WTC11 (cell line): ENCODE measurements around the gene ACTN1. TPM values are rescaled to one million over a fixed set of nuclear protein-coding genes. Genes with fewer than 3 reads are reported as not detected.

Experiments used
- ATAC-seq: fragments of 200-7000 bp; cut with Tn5 transposase; 2 replicates; pipeline ENCODE4 v1.10.0; 2021; ENCODE audit warnings: mild to moderate bottlenecking, moderate library complexity
- CTCF ChIA-PET: fragments of 300-600 bp; sonication (Branson Sonifier 250); formaldehyde crosslinking; loops from one replicate; lab custom pipeline; 2021; ENCODE audit warnings: antibody characterized with exemption; lab: Charles Lee
- POLR2A ChIA-PET: fragments of 350-600 bp; sonication (Branson Sonifier 250); formaldehyde crosslinking; loops from one replicate; lab custom pipeline; 2021; ENCODE audit warnings: antibody characterized with exemption; lab: Charles Lee
- DNase-seq: peaks from one replicate; pipeline ENCODE4 v3.0.0; 2021; ENCODE audit warnings: low spot score
- H3K27ac Mint-ChIP-seq: 2 replicates; pipeline ENCODE4 v1.8.0; 2021; ENCODE audit warnings: mixed read lengths
- H3K27me3 Mint-ChIP-seq: 2 replicates; pipeline ENCODE4 v1.8.0; 2021; ENCODE audit warnings: low read depth, mild to moderate bottlenecking, moderate library complexity, mixed read lengths
- H3K36me3 Mint-ChIP-seq: 2 replicates; pipeline ENCODE4 v1.8.0; 2021; ENCODE audit warnings: mixed read lengths
- H3K4me1 Mint-ChIP-seq: 2 replicates; pipeline ENCODE4 v1.8.0; 2022; ENCODE audit warnings: mixed read lengths
- H3K4me3 Mint-ChIP-seq: 2 replicates; pipeline ENCODE4 v1.8.0; 2021; ENCODE audit warnings: mild to moderate bottlenecking, moderate library complexity, mixed read lengths
- H3K9me3 Mint-ChIP-seq: 2 replicates; pipeline ENCODE4 v1.8.0; 2021; ENCODE audit warnings: mixed read lengths
- AR ChIP-seq: fragments of 250-450 bp; sonication (Bioruptor Pico); IDR thresholded peaks from 2 replicates; pipeline ENCODE4 v1.9.0; 2021; ENCODE audit warnings: mild to moderate bottlenecking
- ATF1 ChIP-seq: sonication (generic); formaldehyde crosslinking; IDR thresholded peaks from 2 replicates; pipeline ENCODE4 v1.8.1; 2023; ENCODE audit warnings: mild to moderate bottlenecking, moderate library complexity, missing genetic modification reagents
- ATF6 ChIP-seq: sonication (generic); formaldehyde crosslinking; IDR thresholded peaks from 2 replicates; pipeline ENCODE4 v1.8.1; 2023; ENCODE audit warnings: mild to moderate bottlenecking, missing genetic modification reagents
- CBFB ChIP-seq: sonication (generic); formaldehyde crosslinking; IDR thresholded peaks from 2 replicates; pipeline ENCODE4 v1.8.1; 2022; ENCODE audit warnings: mild to moderate bottlenecking, low read depth, missing genetic modification reagents
- E2F4 ChIP-seq: sonication (generic); formaldehyde crosslinking; IDR thresholded peaks from 2 replicates; pipeline ENCODE4 v1.8.1; 2022; ENCODE audit warnings: low read depth, mild to moderate bottlenecking, moderate library complexity, missing genetic modification reagents, borderline replicate concordance
- E2F5 ChIP-seq: sonication (generic); formaldehyde crosslinking; IDR thresholded peaks from 2 replicates; pipeline ENCODE4 v1.8.1; 2022; ENCODE audit warnings: mild to moderate bottlenecking, moderate library complexity, missing genetic modification reagents
- ELF4 ChIP-seq: sonication (generic); formaldehyde crosslinking; IDR thresholded peaks from 2 replicates; pipeline ENCODE4 v1.8.1; 2022; ENCODE audit warnings: low read depth, mild to moderate bottlenecking, moderate library complexity, missing genetic modification reagents
- FOXK1 ChIP-seq: sonication (generic); formaldehyde crosslinking; IDR thresholded peaks from 2 replicates; pipeline ENCODE4 v1.8.0; 2022; ENCODE audit warnings: mild to moderate bottlenecking, moderate library complexity, missing genetic modification reagents
- FOXP1 ChIP-seq: sonication (generic); formaldehyde crosslinking; IDR thresholded peaks from 2 replicates; pipeline ENCODE4 v1.8.0; 2022; ENCODE audit warnings: missing genetic modification reagents, mild to moderate bottlenecking, moderate library complexity, borderline replicate concordance
- HMGA2 ChIP-seq: fragments of 250-450 bp; sonication (Bioruptor Pico); IDR thresholded peaks from 2 replicates; pipeline ENCODE4 v1.4.0; 2021; ENCODE audit warnings: mild to moderate bottlenecking, moderate library complexity
- RELA ChIP-seq: sonication (generic); formaldehyde crosslinking; IDR thresholded peaks from 2 replicates; pipeline ENCODE4 v1.8.1; 2022; ENCODE audit warnings: missing genetic modification reagents, mild to moderate bottlenecking, borderline replicate concordance
- SMAD4 ChIP-seq: sonication (generic); formaldehyde crosslinking; IDR thresholded peaks from 2 replicates; pipeline ENCODE4 v1.8.0; 2022; ENCODE audit warnings: mild to moderate bottlenecking, missing genetic modification reagents
- ZMAT4 ChIP-seq: fragments of 250-450 bp; sonication (Bioruptor Pico); IDR thresholded peaks from 2 replicates; pipeline ENCODE4 v1.9.0; 2021; ENCODE audit warnings: mild to moderate bottlenecking
- ZNF121 ChIP-seq: sonication (generic); formaldehyde crosslinking; IDR thresholded peaks from 2 replicates; pipeline ENCODE4 v1.8.0; 2023; ENCODE audit warnings: missing genetic modification reagents
- ZNF317 ChIP-seq: sonication (generic); formaldehyde crosslinking; IDR thresholded peaks from 2 replicates; pipeline ENCODE4 v1.8.1; 2023; ENCODE audit warnings: low read depth, mild to moderate bottlenecking, moderate library complexity, missing genetic modification reagents, borderline replicate concordance
- ZNF396 ChIP-seq: fragments of 250-450 bp; sonication (Bioruptor Pico); IDR thresholded peaks from 2 replicates; pipeline ENCODE4 v1.8.0; 2021; ENCODE audit warnings: mild to moderate bottlenecking, moderate library complexity, borderline replicate concordance
- ZNF416 ChIP-seq: fragments of 250-450 bp; sonication (Bioruptor Pico); IDR thresholded peaks from 2 replicates; pipeline ENCODE4 v1.9.0; 2021; ENCODE audit warnings: mild to moderate bottlenecking, inconsistent platforms
- ZSCAN18 ChIP-seq: fragments of 250-450 bp; sonication (Bioruptor Pico); IDR thresholded peaks from 2 replicates; pipeline ENCODE4 v2.1.2; 2022; ENCODE audit warnings: mild to moderate bottlenecking, moderate library complexity
- total RNA-seq: library from RNA; stranded (reverse); gene quantifications from 3 replicates; pipeline ENCODE4 v1.2.3, GENCODE V29; 2021

The ACTN1 gene
- total RNA-seq, 1 experiment from 2014 or later: 196 TPM

GRCh38 chr14:68958553-68958952, 20.5 kb downstream of the ACTN1 start:
- H3K4me1 Mint-ChIP-seq: peaks cover 68% of the 10 kb centered on the region
- TF ChIP-seq AR (CRISPR knock-in tag) (no peak), ELF4 (CRISPR knock-in tag) (no peak), E2F5 (CRISPR knock-in tag) (no peak), ZNF317 (CRISPR knock-in tag) (no peak), ZNF396 (CRISPR knock-in tag) (no peak), ATF1 (no peak), HMGA2 (CRISPR knock-in tag) (no peak), ZNF416 (CRISPR knock-in tag) (no peak), ATF6 (CRISPR knock-in tag) (no peak), FOXK1 (CRISPR knock-in tag) (no peak), CBFB (CRISPR knock-in tag) (no peak), SMAD4 (no peak), FOXP1 (CRISPR knock-in tag) (no peak), RELA (CRISPR knock-in tag) (no peak), ZSCAN18 (CRISPR knock-in tag) (no peak), E2F4 (CRISPR knock-in tag) (no peak), ZNF121 (CRISPR knock-in tag) (no peak), ZMAT4 (CRISPR knock-in tag) (no peak)
- ChIA-PET CTCF (interaction anchor here (0.6 to 1.7 kb wide), 6 partner anchors 11 to 143 kb away, joined by 3 to 8 read pairs (median 3); no protein-coding TSS in a partner anchor), POLR2A (no interaction called here)
- H3K36me3 Mint-ChIP-seq: peaks cover 7% of the 10 kb centered on the region; the same call in 1 of the 2 replicates
- H3K4me3 Mint-ChIP-seq: no peak overlapping the region
- DNase-seq: no peak
- no peaks in the 10 kb centered on the region for H3K9me3 Mint-ChIP-seq
- H3K27me3 Mint-ChIP-seq: no peaks in the 10 kb centered on the region
- no peak overlapping the region for H3K27ac Mint-ChIP-seq
- ATAC-seq: no peak
